Measurements from ENCODE around the gene FANCC.

The FANCC gene

GRCh38 chr9:95137587-95138145 is 179.8 kb downstream of the FANCC start:
- DNase-seq, result no peak

GRCh38 chr9:95135756-95136155 is 181.8 kb downstream of the FANCC start:
- no peak for DNase-seq

DNA sequence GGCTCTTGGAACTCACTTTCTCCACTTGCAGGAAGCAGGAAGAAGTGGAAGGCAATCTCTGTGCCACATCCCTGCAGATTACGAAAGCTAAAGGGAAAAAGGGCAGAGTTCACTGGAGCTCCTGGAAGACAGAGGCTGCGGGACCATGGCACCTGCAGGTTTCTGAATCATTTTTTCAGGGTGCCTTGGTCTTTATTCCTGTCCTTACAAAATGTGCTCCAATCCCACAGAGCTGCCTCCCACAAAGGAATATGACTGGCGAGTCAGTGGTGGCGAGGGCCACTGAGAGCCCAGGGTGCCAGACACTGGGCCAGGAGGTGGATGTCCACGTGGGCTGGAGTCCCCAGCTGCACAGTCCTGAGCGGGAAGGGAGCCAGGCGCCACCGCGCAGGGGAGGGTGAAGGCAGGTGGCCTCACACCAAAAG is 183.0 kb downstream of the FANCC start:
- DNase-seq, result no peak

DNA sequence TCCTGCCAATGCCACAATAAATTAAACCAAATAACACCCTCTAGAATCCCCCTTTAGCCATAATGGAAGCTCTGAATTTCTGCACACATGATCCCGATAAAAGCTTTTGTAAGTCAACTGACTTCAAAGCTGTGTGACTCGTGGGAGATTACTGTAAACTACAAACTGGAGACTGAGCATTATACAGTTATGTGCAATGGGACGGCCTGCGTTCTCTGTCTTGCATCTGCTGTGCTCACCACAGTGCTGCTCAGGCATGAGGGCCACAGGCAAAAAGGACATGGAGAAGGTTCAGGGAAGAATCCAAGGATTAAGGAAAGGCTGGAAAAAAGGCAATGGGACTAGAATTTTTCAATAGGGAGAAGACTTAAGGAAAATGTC is 184.2 kb downstream of the FANCC start:
- no peak for DNase-seq

DNA sequence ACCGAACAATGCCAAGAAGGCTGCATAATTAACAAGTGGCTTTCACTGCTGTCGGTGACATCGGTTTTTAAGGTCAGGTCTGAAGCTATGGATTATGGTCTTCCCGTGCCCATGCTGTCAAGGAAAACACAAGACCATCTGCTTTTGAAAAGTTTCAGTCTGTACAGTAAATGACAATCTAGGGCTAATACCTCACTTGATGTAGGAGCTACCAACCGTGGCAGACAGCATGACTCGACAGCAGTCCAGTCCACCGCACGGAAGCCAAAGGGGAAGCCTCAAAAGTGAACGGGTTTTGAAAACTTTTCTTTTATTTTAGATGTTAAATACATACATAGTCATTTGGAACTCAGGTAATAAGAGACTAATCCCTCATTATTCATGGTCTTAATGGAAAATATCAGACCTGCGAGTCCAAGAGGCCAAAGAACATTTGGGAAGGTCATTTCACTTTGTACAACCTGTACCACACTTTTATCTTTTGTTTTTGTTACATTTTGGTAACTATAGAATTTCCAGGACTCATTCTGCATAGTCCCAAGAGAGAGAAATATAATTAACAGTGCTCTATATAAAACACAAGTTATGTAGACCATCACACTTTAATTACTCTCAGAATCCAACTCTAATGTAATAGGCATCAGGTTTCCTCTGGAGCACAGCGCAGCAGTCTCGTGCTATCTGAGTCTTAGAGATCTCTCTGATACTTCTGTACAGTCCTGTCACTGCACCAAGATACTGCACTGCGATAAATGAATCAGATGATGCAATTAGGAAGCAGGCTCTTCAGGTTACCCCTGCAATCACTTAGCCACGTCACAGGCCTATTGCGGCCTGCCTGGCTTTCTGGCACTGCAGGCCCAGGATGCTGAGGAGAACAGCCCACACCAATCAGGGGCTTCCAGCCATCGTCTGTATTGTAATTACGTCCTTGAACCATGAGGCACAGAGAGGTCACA is 184.9 kb downstream of the FANCC start:
- no peak for DNase-seq

- DNase-seq, result no peak
These were observed 186.2 kb downstream of the FANCC start for GRCh38 chr9:95131023-95131943.

DNA sequence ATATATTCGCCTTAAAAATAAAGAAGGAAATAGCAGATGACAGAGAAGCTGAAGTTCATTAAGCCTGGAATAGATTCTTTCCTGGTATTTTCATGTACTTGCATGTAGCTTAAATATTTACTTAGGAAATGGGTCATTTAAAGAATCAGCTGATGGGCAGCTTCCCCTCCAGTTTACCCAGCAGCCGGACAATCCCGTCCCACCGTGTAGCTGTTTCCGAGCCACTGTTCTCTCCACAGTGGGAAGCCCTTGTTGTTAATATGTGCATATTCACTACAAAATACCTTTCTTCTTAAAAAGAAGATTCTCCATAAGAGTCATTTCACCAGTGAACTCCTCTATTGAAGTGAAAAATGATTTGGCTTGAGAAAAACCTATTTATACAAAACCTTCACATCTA is 187.0 kb downstream of the FANCC start:
- DNase-seq, result no peak

DNA sequence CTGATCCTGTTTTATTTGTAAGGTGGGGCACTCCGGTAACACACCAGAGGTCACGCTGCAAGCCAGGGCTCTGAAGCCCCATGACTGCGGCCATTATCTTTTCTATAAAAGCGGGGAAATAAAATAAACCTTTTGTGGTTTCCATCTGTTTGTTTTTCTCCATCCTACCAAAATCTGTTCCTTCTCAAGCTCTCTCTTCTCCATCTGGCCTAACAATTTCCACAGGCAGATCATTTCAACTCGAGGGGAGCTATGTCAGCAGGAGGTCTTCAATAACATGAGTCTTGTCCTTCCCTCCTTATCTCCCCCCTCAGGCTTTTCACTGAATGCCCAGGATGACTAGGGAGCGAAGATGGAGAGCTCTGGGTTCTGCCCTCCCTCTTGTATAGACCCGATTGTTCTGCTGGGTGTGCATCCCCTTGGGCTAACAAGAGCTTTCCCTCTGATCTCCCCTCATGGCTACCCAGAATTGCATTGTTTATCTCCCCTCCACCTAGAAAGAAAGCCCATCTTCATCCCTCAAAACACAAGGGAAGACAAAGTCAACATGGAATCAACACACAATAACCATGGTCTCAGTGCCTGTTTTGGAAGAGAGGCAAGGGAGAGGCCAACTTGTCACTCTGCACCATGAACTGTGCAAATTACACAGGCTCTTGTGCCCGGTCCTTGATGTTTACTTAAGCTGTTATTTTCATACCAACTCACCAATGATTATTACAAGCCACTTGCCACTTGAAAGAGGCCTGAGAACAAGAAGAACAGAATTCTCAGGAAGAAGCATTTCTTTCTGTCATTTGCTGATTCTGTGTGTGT is 187.8 kb downstream of the FANCC start:
- DNase-seq, result no peak

DNA sequence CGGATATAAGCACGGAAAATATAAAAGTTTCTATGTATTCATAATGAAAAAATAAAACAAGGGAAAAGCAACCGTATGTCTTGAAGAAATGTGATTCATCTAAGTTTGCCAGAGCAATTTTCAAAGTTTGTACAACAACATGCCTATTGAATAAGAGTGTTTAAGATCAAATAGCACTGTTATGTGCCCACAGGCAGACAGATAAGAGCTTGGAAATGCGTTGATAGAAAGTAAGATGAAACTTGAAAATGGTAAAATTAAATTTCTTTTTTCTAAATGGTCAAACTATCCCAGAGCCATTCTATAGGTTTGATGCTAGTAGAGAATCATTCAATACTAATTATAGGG is 189.4 kb downstream of the FANCC start:
- DNase-seq, result no peak

- no peak for DNase-seq
These were observed 190.0 kb downstream of the FANCC start for GRCh38 chr9:95127249-95128176.

DNA sequence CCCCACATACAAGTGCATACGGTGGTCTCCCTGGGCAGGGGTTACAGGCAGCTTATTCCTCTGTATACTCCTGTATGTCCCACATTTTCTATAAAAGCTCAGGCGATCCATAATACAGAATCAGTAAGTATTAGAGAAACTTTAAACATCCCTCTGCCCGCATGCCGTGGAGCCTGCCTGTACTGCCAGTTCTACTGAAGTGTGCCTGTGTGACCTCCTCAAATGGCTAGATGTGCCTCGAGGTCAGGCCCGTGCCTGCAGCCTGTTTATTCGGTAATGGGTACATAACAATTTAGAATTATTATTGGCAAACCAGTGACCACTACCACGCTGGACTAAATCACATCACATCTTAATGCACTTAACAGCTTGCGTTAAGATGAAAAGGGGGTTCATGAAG is 190.8 kb downstream of the FANCC start:
- DNase-seq, result no peak

GRCh38 chr9:95125652-95126051 is 191.9 kb downstream of the FANCC start:
- no peak for DNase-seq

GRCh38 chr9:95124582-95125367 is 192.7 kb downstream of the FANCC start:
- DNase-seq, result no peak

GRCh38 chr9:95120781-95121370 is 196.6 kb downstream of the FANCC start:
- no peak for DNase-seq

- no peak for DNase-seq
These were observed 198.9 kb downstream of the FANCC start for GRCh38 chr9:95118596-95118995.

DNA sequence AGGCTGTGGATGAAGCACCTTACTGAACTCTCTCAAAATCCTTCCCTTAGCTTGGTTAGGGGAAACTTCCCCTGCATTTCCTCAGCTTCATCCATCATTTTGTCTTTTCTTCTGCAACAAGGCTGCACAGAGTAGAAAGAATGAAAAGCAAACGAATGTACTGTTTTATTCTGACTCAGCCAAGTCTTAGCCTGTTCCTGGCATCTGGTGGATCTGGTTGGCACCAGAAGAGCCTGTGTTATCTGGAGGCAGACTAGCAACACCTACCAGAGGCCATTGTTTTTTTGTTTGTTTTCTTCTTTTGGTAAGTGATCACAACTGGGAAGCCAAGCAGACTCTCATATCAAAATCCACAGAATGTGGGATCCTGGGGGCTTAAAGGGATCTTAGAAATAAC is 200.7 kb downstream of the FANCC start:
- no peak for DNase-seq

GRCh38 chr9:95116002-95116807 is 201.3 kb downstream of the FANCC start:
- DNase-seq, result no peak

DNA sequence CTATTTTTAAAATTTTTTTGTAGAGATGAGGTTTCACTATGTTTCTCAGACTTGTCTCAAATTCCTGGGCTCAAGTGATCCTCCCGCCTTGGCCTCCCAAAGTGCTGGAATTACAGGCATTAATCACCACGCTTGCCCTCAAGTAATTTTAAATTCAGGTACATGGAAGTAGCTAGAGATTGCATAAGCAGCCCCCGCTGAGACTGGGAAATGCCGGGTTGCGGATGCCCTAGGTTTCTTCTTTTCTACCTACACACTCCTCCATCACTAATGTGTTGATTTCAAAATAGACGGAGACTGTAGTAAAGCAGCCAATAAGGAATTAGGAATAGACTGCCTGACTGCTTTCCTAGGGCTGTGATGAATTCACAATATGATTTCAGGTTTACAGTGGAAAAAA is 202.4 kb downstream of the FANCC start:
- DNase-seq, result no peak
